ENCODE data around the gene CASKIN1.

GRCh38 chr16:2149630-2150417 lies 46.6 kb downstream of the CASKIN1 start:
- TF ChIP-seq, protein P1, sequence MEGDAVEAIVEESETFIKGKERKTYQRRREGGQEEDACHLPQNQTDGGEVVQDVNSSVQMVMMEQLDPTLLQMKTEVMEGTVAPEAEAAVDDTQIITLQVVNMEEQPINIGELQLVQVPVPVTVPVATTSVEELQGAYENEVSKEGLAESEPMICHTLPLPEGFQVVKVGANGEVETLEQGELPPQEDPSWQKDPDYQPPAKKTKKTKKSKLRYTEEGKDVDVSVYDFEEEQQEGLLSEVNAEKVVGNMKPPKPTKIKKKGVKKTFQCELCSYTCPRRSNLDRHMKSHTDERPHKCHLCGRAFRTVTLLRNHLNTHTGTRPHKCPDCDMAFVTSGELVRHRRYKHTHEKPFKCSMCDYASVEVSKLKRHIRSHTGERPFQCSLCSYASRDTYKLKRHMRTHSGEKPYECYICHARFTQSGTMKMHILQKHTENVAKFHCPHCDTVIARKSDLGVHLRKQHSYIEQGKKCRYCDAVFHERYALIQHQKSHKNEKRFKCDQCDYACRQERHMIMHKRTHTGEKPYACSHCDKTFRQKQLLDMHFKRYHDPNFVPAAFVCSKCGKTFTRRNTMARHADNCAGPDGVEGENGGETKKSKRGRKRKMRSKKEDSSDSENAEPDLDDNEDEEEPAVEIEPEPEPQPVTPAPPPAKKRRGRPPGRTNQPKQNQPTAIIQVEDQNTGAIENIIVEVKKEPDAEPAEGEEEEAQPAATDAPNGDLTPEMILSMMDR (IDR thresholded peaks at IDR 0.05 in 8 of 11, conservative IDR thresholded peaks at IDR 0.05 in 3 of 11), result no peak
- TF ChIP-seq POLR2AphosphoS5 (IDR thresholded peaks at IDR 0.05), result peak in 2 of 3 donors; percentile 4 to 26

All from spleen (tissue), 7 donors.